ENCODE results near the gene NECTIN4.

Gene NECTIN4

DNA sequence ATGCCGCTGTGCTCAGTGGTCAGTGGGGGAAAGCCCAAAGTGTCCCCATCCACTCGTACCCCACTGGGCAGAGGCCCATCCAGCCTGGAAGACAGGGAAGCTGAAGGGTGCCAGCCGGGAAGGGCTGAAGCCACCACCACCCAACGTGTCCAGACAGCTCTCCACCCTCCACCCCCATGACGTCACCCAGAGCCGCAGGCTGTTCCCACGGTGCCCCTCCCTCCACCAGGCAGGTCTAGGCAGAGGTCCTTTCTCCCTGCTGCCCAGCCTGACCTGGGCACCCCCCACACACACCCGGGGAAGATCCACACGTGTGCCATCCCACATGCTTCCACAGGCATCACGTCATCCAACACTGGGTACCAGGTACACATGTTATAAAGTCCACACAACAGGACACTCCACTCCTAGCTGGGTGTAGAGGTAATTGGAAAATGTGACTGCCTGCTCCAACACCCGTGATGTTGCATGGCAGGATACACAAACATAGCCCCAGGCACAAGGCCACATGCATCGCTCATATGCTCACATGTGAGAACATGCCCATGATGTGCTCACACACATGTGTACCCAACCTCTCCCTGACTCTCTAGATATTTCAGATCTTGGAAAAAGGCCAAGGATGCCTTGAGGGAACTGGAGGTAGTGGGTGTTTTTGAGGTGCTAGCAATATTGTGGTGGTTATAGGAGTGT is 14.5 kb downstream of the NECTIN4 start:
- Histone ChIP-seq H3K27ac (ENCODE audit: low read depth, low read length) (no peak overlapping the region), H3K4me1 (ENCODE audit: control insufficient read depth in 5 of 5, insufficient read depth in 5 of 5, low read length in 5 of 5) (peaks cover 0 to 4% (median 3%) of the 10 kb centered on the region in 5 donors), H3K9ac (ENCODE audit: low read length in 5 of 5) (no peak overlapping the region), H3K4me3 (ENCODE audit: low read depth in 1 of 5, low read length in 5 of 5) (no peak overlapping the region), H3K9me3 (ENCODE audit: control insufficient read depth in 5 of 5, low read length in 5 of 5) (no peaks in the 10 kb centered on the region), H3K36me3 (ENCODE audit: control insufficient read depth in 5 of 5, insufficient read depth in 5 of 5, low read length in 5 of 5) (no peaks in the 10 kb centered on the region), H3K27me3 (ENCODE audit: control insufficient read depth in 5 of 5, insufficient read depth in 4 of 5, low read length in 5 of 5) (peaks cover 0 to 3% (median 0%) of the 10 kb centered on the region in 5 donors)

DNA sequence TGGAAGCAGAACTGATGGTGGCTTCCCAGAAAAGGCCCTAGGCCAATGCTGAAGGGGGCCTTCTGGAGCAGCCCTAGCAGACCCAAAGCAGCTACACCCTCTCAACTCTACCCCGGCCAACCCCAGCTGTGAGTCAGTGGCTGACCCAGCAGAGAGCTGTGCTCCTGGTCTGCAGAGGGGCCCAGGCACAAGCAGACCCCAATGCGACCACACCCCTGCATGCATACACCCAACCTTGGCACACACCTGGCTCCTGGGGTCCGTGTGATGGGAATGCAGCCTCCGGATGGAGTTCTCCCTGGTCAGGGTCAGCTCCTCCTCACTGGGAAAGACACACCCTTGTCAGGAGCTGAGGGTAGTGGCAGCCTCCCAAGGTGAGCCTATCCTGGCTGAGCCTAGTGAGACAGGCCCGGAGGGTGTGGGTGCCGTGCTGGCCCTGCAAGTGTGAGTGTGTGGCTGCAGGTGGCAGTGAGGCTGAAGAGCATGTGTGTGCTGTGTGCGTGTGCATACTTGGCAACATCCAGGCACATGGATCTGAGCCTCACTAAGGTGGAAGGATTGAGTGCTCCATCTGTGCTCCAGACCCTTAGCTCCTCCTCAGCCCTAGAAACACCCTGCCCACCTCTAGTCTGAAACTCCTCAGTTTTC is 15.8 kb downstream of the NECTIN4 start:
- no peaks in the 10 kb centered on the region for H3K27me3 ChIP-seq (ENCODE audit: control insufficient read depth in 5 of 5, insufficient read depth in 4 of 5, low read length in 5 of 5)
- H3K4me1 ChIP-seq (ENCODE audit: control insufficient read depth in 5 of 5, insufficient read depth in 5 of 5, low read length in 5 of 5) = peaks cover 0 to 8% (median 8%) of the 10 kb centered on the region in 5 donors
- H3K36me3 ChIP-seq (ENCODE audit: control insufficient read depth in 5 of 5, insufficient read depth in 5 of 5, low read length in 5 of 5) = no peaks in the 10 kb centered on the region
- H3K9ac ChIP-seq (ENCODE audit: low read length in 5 of 5) = no peak overlapping the region
- H3K9me3 ChIP-seq (ENCODE audit: control insufficient read depth in 5 of 5, low read length in 5 of 5) = no peaks in the 10 kb centered on the region
- no peak overlapping the region for H3K4me3 ChIP-seq (ENCODE audit: low read depth in 1 of 5, low read length in 5 of 5)
- no peak overlapping the region for H3K27ac ChIP-seq (ENCODE audit: low read depth, low read length)

DNA sequence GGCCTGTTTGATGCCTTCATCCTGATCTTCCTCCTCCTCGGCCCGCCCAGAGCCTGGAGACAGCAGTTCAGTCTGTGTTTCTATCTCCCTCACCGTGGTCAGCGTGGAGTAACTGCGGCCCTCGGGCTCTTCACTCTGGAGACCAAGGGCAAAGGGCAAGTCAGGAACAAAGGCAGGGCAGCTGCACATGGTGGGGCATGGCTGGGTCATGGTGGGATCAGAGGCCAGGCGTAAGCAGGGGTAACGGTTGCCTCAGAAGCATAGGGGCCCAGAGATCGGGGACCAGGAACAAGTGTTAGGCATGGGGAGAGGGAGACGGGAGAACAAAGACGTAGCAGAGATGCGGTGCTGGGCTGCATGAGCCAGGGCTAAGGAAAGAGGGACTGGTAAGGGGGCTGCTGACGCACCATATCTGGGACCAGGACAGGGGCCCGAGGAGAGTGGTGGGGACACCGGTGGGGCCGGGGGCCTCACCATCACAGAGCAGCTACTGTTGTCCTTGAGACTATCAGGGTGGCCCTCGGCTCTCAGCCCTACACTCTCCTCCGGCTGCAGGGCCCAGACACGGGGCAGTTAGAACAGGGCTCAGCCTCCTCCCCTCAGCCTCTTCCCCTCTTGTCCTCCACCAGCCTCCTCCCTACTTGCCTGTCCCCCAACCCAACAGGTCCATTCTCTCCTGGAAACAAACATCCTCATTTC is 16.5 kb downstream of the NECTIN4 start:
- H3K9ac ChIP-seq (ENCODE audit: low read length in 5 of 5) = no peak overlapping the region
- peaks cover 0 to 11% (median 8%) of the 10 kb centered on the region in 5 donors for H3K4me1 ChIP-seq (ENCODE audit: control insufficient read depth in 5 of 5, insufficient read depth in 5 of 5, low read length in 5 of 5)
- H3K36me3 ChIP-seq (ENCODE audit: control insufficient read depth in 5 of 5, insufficient read depth in 5 of 5, low read length in 5 of 5) = no peaks in the 10 kb centered on the region

DNA sequence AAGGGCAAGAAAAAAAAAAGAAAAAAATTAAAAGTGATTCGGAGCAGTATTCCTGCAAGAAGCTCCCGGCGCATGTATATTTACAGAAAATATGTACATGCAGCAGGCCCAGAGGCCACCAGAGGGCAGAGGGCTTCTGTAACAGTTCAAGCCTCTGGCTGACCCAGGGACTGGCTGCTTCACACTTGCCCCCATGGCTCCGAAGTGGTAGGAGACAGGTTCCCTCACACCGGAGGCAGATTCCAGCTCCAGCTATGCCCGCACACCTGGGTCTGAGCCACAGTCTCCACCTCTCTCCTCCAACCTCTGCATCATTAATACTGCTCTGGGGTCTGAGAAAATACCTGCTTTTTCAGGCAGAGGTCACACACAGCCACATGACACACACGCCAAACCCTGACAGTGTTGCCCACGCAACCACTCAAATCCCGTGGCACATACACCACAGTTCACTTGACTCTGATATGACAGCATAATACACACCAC is 17.4 kb downstream of the NECTIN4 start:
- H3K4me1 ChIP-seq (ENCODE audit: control insufficient read depth in 5 of 5, insufficient read depth in 5 of 5, low read length in 5 of 5) = peaks cover 0 to 16% (median 8%) of the 10 kb centered on the region in 5 donors
- no peaks in the 10 kb centered on the region for H3K36me3 ChIP-seq (ENCODE audit: control insufficient read depth in 5 of 5, insufficient read depth in 5 of 5, low read length in 5 of 5)
- no peaks in the 10 kb centered on the region for H3K27me3 ChIP-seq (ENCODE audit: control insufficient read depth in 5 of 5, insufficient read depth in 4 of 5, low read length in 5 of 5)
- no peak overlapping the region for H3K27ac ChIP-seq (ENCODE audit: low read depth, low read length)
- H3K9me3 ChIP-seq (ENCODE audit: control insufficient read depth in 5 of 5, low read length in 5 of 5) = no peaks in the 10 kb centered on the region
- no peak overlapping the region for H3K9ac ChIP-seq (ENCODE audit: low read length in 5 of 5)
- H3K4me3 ChIP-seq (ENCODE audit: low read depth in 1 of 5, low read length in 5 of 5) = no peak overlapping the region

More for the DNA sequence above, 16.5 kb downstream of the NECTIN4 start:
- no peaks in the 10 kb centered on the region for H3K9me3 ChIP-seq (ENCODE audit: control insufficient read depth in 5 of 5, low read length in 5 of 5)
- no peaks in the 10 kb centered on the region for H3K27me3 ChIP-seq (ENCODE audit: control insufficient read depth in 5 of 5, insufficient read depth in 4 of 5, low read length in 5 of 5)
- no peak overlapping the region for H3K4me3 ChIP-seq (ENCODE audit: low read depth in 1 of 5, low read length in 5 of 5)
- no peak overlapping the region for H3K27ac ChIP-seq (ENCODE audit: low read depth, low read length)

DNA sequence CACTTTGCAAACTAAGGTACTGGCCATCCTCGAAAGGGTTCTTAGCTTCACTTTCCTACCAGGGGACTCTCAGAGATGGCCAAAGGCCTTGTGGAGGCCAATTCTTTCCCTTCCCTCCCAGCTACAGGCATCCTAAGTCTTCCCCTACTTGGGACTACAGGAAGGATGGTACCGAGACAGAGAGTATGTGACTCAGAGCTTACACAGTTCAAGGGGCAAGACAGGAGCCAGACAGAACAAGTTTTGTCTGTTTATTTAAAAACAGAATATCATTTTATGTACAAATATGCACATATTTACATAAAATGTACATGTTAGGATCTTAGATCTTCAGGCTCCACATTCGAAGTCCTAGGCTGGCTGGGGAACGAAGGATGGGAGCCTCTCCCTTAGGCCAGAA is 18.6 kb downstream of the NECTIN4 start:
- H3K36me3 ChIP-seq (ENCODE audit: control insufficient read depth in 5 of 5, insufficient read depth in 5 of 5, low read length in 5 of 5) = no peaks in the 10 kb centered on the region
- H3K4me1 ChIP-seq (ENCODE audit: control insufficient read depth in 5 of 5, insufficient read depth in 5 of 5, low read length in 5 of 5) = peaks cover 0 to 16% (median 8%) of the 10 kb centered on the region in 5 donors
- no peak overlapping the region for H3K9ac ChIP-seq (ENCODE audit: low read length in 5 of 5)
- H3K9me3 ChIP-seq (ENCODE audit: control insufficient read depth in 5 of 5, low read length in 5 of 5) = no peaks in the 10 kb centered on the region
- H3K27me3 ChIP-seq (ENCODE audit: control insufficient read depth in 5 of 5, insufficient read depth in 4 of 5, low read length in 5 of 5) = no peaks in the 10 kb centered on the region
- H3K4me3 ChIP-seq (ENCODE audit: low read depth in 1 of 5, low read length in 5 of 5) = no peak overlapping the region
- no peak overlapping the region for H3K27ac ChIP-seq (ENCODE audit: low read depth, low read length)

DNA sequence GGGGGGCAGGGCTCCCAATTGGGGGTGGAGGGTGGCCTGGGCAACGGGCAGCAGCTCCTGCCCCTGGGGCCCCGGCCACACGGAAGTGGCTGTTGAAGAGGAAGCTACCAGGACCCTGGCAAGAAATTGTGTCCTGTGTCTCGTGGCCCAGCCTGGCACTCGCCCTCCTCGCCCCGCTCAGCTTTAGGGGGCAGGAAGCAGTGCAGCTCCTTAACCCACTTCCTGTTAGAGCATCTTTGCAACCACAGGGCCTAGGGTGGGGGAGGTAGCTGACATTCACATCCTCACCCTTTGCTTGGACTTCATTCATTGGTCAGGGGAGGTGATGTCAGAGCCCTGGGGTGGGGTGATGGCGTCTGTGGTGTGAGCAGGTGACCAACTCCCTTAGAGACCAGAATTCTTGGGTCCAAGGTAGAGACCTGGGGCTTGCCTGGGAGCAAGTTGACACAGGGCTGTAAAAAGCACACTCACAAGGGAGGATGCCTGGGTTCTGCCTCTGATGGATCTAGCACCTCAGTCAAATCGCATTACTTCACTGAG is 19.6 kb downstream of the NECTIN4 start, which contains the start of gene ARHGAP30:
ARHGAP30 (minus strand) TSS at position 161 of the 540 bp plus-strand sequence. CDS start 267 bp downstream, outside the sequence.
- no peaks in the 10 kb centered on the region for H3K27me3 ChIP-seq (ENCODE audit: control insufficient read depth in 5 of 5, insufficient read depth in 4 of 5, low read length in 5 of 5)
- H3K4me1 ChIP-seq (ENCODE audit: control insufficient read depth in 5 of 5, insufficient read depth in 5 of 5, low read length in 5 of 5) = peaks cover 0 to 16% (median 8%) of the 10 kb centered on the region in 5 donors
- no peaks in the 10 kb centered on the region for H3K36me3 ChIP-seq (ENCODE audit: control insufficient read depth in 5 of 5, insufficient read depth in 5 of 5, low read length in 5 of 5)
- no peaks in the 10 kb centered on the region for H3K9me3 ChIP-seq (ENCODE audit: control insufficient read depth in 5 of 5, low read length in 5 of 5)
- H3K4me3 ChIP-seq (ENCODE audit: low read depth in 1 of 5, low read length in 5 of 5) = peak within 1 kb of the TSS; percentile 45 to 73 (median 59)
- peak within 1 kb of the TSS in 4 of 5 donors; percentile 41 to 68 (median 62) for H3K9ac ChIP-seq (ENCODE audit: low read length in 5 of 5)
- H3K27ac ChIP-seq (ENCODE audit: low read depth, low read length) = peak within 1 kb of the TSS; percentile 37

DNA sequence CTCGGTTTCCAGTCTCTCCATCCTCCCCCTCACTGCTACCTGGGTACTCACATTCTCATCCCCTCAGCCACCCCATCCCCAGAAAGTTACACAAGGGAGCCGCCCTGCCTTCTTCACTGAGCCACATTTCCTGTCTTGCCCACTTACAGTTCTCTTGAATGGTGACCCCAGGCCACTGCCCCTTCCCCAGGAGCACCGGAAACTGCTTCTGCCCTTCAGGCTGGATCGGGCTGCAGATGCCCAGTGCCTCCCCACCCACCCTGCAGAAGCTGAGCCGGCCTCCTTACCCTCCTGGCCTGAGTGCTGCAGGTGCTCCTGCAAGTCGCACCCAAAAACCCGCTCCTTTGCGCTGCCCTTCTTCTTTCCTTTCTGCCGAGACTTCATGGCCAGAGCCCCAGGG is 20.1 kb downstream of the NECTIN4 start:
- no peaks in the 10 kb centered on the region for H3K9me3 ChIP-seq (ENCODE audit: control insufficient read depth in 5 of 5, low read length in 5 of 5)
- H3K9ac ChIP-seq (ENCODE audit: low read length in 5 of 5) = peak overlapping the region in 4 of 5 donors; percentile 41 to 68 (median 62)
- H3K27ac ChIP-seq (ENCODE audit: low read depth, low read length) = peak overlapping the region; percentile 37
- peak overlapping the region; percentile 45 to 73 (median 59) for H3K4me3 ChIP-seq (ENCODE audit: low read depth in 1 of 5, low read length in 5 of 5)
- no peaks in the 10 kb centered on the region for H3K27me3 ChIP-seq (ENCODE audit: control insufficient read depth in 5 of 5, insufficient read depth in 4 of 5, low read length in 5 of 5)
- peaks cover 0 to 16% (median 8%) of the 10 kb centered on the region in 5 donors for H3K4me1 ChIP-seq (ENCODE audit: control insufficient read depth in 5 of 5, insufficient read depth in 5 of 5, low read length in 5 of 5)
- H3K36me3 ChIP-seq (ENCODE audit: control insufficient read depth in 5 of 5, insufficient read depth in 5 of 5, low read length in 5 of 5) = no peaks in the 10 kb centered on the region

DNA sequence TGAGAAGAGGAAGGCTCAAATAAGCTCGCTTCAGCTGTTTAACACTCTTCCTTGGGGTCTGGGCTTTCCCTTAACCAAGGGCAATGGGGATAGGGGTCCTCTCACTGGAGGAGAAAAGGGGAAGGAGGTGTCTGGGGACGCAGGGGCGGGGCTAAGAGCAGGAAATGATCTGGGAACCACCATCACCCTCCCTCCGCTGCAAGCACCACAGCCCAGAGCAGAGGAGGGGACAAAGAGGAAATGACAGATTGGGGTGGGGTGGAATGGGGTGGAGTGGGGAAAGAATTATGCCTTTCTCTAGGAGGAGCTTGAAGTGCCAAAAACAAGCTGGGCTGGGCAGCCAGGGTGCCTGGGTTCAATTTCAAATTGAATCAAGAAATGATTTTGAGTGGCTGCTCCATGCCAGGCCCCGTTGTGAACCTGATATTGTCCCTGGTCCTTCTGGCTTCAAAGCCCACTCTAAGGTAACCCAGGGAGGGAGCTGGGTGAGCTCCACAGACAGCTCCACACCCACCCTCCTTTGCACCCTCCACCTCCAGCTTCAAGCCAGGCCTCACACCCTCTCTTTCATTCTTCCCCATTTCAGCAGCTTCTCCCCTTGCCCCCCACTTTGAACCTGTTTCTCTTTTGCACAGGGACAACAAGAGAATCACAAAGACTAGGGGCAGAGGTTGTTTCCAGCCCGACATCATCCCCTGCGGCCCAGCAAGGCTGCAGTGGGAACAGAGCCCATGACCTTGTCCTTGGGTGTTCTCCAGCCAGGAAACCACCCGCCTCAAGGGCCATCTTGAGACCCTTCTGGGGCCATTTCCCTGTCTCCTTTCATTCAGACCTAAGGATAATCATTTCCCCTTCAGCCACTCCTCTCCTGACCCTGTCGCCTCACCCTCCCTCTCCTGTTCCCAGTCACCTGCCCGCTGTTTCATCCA is 20.8 kb downstream of the NECTIN4 start:
- H3K4me1 ChIP-seq (ENCODE audit: control insufficient read depth in 5 of 5, insufficient read depth in 5 of 5, low read length in 5 of 5) = peaks cover 0 to 16% (median 8%) of the 10 kb centered on the region in 5 donors
- peak overlapping the region; percentile 37 for H3K27ac ChIP-seq (ENCODE audit: low read depth, low read length)
- H3K9ac ChIP-seq (ENCODE audit: low read length in 5 of 5) = peak overlapping the region in 4 of 5 donors; percentile 41 to 68 (median 62)
- H3K9me3 ChIP-seq (ENCODE audit: control insufficient read depth in 5 of 5, low read length in 5 of 5) = no peaks in the 10 kb centered on the region
- H3K4me3 ChIP-seq (ENCODE audit: low read depth in 1 of 5, low read length in 5 of 5) = peak overlapping the region; percentile 45 to 73 (median 59)
- H3K27me3 ChIP-seq (ENCODE audit: control insufficient read depth in 5 of 5, insufficient read depth in 4 of 5, low read length in 5 of 5) = no peaks in the 10 kb centered on the region
- H3K36me3 ChIP-seq (ENCODE audit: control insufficient read depth in 5 of 5, insufficient read depth in 5 of 5, low read length in 5 of 5) = no peaks in the 10 kb centered on the region

DNA sequence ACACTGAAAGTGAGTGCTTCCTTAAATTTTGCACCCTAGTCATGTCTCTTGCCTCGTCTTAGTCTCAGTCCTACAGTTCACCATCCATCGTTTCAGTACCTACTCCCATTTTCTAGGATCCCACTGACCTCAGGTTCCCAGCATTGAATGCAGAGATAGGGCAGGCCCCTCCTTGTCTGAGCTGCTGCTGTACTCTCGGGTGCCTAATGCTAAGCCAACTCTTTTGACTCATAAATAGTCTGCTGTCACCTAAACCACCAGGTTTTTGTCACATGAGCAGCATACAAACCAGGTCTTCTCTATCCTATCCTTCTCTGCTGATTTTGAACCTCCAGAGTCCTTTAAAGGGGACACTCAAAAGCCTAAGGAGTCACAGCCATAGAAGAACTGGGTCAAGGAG is 22.7 kb downstream of the NECTIN4 start:
- Histone ChIP-seq H3K4me1 (ENCODE audit: control insufficient read depth in 5 of 5, insufficient read depth in 5 of 5, low read length in 5 of 5) (peaks cover 0 to 16% (median 4%) of the 10 kb centered on the region in 5 donors), H3K4me3 (ENCODE audit: low read depth in 1 of 5, low read length in 5 of 5) (no peak overlapping the region), H3K27ac (ENCODE audit: low read depth, low read length) (no peak overlapping the region), H3K27me3 (ENCODE audit: control insufficient read depth in 5 of 5, insufficient read depth in 4 of 5, low read length in 5 of 5) (no peaks in the 10 kb centered on the region), H3K36me3 (ENCODE audit: control insufficient read depth in 5 of 5, insufficient read depth in 5 of 5, low read length in 5 of 5) (no peaks in the 10 kb centered on the region), H3K9me3 (ENCODE audit: control insufficient read depth in 5 of 5, low read length in 5 of 5) (no peaks in the 10 kb centered on the region), H3K9ac (ENCODE audit: low read length in 5 of 5) (no peak overlapping the region)

Data from subcutaneous abdominal adipose tissue (tissue), 5 donors.